ENCODE results near the gene POGLUT2.

POGLUT2 gene

GRCh38 chr13:102798581-102799425 lies at the start of gene POGLUT2, which contains the start of gene BIVM:
TSS of gene POGLUT2 (minus strand) at chr13:102798976. CDS start at chr13:102798670, 306 bp downstream.
TSS of gene BIVM (plus strand) at chr13:102799119. CDS start at chr13:102807268, 8,149 bp downstream.
- FAIRE-seq = peak; percentile 46

- peak; percentile 77 for FAIRE-seq
These were observed 48.8 kb upstream of the POGLUT2 start for GRCh38 chr13:102847272-102848234.

DNA sequence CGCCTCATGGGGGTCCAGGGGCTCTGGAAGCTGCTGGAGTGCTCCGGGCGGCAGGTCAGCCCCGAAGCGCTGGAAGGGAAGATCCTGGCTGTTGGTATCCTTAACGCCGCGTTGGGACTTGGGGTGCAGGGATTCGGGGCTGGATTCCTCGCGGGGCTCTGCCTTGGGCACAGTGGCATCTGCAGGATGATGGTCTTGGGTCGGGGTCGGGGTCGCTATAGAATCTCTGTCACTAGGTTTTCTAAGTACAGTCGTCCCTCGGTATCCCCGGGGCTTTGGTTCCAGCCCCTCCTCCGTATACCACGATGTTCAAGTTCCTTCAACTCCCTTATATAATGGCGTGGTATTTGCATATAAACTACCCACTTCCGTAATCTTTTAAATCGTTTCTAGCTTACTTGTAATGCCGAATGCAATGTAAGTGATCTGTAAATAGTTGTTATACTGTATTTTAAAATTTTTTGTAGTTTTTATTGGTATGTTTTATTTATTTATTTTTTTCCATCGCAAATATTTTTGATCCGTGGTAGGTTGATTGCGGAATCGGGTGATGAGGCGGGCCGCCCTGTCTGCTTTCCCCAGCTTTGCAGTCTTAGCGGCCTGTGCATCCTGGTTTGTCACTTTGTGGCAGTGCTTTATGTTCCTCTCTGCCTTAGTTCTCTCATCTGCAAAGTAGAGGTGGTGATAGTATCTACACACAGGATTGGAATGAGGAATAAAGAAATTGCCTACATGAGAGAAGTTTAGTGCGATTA lies 47.7 kb upstream of the POGLUT2 start:
- FAIRE-seq = no peak

DNA sequence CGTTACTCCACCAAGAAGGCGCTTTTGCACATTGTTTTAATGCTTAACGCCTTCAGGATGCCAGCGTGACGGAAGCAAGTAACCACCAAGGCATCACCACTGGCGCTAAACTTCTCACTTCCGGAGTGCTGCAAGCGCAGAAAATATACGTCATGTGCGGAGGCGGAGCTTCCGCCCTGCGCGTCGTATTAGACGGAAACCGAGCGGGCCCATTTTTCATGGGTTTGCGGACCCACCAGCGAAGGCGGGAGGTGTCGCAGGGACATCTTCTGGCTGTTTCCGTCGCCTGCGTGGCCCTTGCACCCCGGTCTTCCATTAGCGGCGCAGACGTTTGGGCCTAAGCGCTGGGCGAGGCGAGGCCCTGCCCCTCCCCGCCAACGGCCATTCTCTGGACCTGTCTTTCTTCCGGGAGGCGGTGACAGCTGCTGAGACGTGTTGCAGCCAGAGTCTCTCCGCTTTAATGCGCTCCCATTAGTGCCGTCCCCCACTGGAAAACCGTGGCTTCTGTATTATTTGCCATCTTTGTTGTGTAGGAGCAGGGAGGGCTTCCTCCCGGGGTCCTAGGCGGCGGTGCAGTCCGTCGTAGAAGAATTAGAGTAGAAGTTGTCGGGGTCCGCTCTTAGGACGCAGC lies 47.0 kb upstream of the POGLUT2 start, which contains the start of gene ERCC5:
TSS of gene ERCC5 (plus strand) at position 403 of the 631 bp plus-strand sequence. CDS start 235 bp downstream, outside the sequence.
- peak; percentile 81 for FAIRE-seq

- FAIRE-seq = no peak
These were observed 46.5 kb upstream of the POGLUT2 start for GRCh38 chr13:102845289-102845629.

GRCh38 chr13:102839462-102839861 lies 40.7 kb upstream of the POGLUT2 start:
- no peak for FAIRE-seq

DNA sequence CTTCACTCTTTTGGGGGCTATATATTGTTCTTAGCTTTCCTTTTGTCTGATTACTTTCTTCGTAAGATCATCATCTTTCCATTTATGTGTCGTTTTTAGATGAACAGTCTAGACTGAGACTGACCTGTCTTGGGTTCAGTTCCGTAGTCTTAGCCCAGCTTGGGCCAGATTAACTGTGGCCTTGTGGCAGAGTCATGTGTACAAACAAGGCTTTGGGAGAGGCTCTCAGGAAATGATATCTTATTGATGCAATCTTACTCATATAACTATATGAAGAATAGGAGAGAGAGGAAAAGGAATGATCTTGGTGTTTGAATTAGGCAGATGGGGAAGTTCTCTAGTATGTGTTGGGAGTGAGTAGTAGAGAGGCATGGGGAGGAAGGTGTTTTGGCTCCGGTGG lies 40.2 kb upstream of the POGLUT2 start:
- no peak for FAIRE-seq

GRCh38 chr13:102838273-102838672 lies 39.5 kb upstream of the POGLUT2 start:
- no peak for FAIRE-seq

DNA sequence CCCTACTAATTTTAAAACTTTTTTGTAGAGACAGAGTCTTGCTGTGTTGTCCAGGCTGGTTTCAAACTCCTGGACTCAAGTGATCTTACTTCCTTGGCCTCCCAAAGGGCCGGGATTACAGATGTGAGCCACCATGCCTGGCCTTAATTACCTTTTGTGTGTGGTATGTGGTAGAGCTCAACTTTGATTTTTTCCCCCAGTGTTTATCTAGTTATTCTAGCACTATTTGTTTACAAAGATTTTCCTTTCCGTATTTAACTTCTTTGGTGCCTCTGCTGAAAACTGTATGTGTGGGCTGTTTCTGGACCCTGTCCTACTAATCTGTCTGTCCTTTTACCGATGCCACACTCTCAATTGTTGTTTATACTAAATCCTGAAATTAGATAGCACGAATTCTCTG lies 37.7 kb upstream of the POGLUT2 start:
- no peak for FAIRE-seq

GRCh38 chr13:102830646-102831045 lies 31.9 kb upstream of the POGLUT2 start:
- FAIRE-seq = no peak

DNA sequence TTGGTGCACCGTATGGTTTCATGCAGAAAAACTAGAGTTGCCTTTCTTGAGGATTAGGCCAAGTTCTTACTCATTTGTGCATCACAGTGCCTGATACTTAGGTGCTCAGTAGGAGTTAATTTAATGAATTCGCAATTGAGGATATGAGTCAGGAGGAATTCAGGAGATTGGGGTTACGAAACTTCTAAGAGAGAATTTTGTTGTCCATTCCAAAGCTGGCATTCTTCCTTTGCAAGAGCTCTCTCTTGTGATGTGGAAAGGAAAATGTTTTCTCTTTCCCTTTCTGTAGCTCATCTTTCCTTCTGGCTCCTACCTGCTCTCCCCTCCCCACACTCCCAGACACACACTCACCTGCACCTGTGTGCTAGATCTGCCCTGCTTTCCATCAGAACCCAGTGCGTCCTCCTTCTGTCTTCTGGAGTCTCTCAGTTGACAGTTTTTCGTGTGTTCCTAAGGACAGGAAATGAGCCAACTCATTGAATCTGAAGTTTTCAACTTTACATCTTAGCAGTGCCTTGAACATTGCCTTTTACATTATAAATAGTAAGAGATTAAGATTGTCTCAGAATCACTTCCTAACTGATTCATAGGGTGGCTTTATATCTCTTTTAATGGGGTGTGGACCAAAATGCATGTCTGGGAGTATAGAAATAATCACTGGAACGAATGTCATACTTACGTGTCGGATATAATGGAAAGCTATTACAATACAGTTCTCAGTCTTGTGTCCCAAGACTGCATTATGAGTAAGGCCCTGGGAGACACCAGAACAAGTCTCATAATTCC lies 27.3 kb upstream of the POGLUT2 start:
- no peak for FAIRE-seq

DNA sequence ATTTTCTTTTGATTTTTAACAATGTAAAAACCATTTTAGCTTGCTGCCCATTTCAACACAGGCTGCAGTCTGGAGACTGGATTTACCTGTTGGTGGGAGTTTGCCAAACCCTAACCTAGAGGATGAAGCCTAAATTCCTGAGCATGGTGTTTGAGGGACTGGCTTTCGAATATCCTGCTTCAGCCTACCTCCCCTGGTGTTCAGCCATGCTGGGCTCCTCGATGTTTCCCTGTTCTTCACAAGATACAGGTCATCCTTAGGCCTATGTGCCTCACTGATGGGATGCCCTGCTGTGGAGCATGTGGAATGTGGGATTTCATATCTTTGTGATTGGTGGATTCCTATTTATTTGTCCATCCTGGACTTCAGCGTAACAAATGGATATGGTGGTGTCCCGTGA lies 26.6 kb upstream of the POGLUT2 start:
- no peak for FAIRE-seq

- no peak for FAIRE-seq
These were observed 19.1 kb upstream of the POGLUT2 start for GRCh38 chr13:102817907-102818306.

GRCh38 chr13:102817241-102817640 lies 18.5 kb upstream of the POGLUT2 start:
- no peak for FAIRE-seq

GRCh38 chr13:102816708-102817107 lies 17.9 kb upstream of the POGLUT2 start:
- FAIRE-seq = no peak

DNA sequence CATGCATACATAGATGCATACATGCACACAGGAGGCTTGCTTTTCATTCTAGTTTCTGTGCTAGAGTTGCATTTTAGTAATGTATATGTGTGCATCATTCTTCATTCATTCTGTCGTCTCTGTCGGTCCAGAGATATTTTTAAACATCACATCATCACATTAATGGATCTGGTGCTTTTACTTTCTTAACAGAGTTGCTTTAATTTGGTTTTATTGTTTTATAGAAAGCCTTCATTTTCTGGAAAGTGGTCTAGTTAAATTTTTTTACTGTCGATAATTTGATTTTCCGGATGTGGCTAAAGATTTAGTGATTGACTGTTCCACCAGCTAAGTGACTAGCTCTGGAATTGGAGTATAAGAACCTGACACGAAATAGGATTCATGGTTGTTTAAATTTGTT lies 17.0 kb upstream of the POGLUT2 start:
- no peak for FAIRE-seq

- FAIRE-seq = no peak
These were observed 16.0 kb upstream of the POGLUT2 start for GRCh38 chr13:102814793-102815192.

- FAIRE-seq = no peak
These were observed 15.3 kb upstream of the POGLUT2 start for GRCh38 chr13:102814025-102814607.

GRCh38 chr13:102812611-102813287 lies 14.0 kb upstream of the POGLUT2 start:
- FAIRE-seq = no peak

DNA sequence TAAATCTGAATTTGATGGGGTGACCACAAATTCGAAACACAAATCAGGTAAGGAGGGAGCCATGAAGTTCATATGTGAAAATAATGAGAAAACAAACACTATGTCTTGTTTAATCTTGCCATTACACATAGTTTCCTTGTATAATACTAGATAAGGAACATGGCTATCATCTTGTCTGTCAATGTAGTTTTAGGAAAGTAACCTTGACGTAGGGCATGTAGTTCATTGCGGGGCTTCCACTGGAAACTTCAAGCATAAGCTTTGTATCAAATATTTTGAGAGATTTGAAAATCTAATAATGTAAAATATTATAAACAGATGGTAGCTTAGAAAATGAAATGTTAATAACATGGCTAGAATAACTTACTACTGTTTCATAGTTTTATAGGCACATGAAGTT lies 8.9 kb upstream of the POGLUT2 start:
- no peak for FAIRE-seq
